WTC11 (cell line): ENCODE data around the gene CYP24A1. TPM values are rescaled to one million over a fixed set of nuclear protein-coding genes. Genes with fewer than 3 reads are reported as not detected.

Source experiments
- ATAC-seq: fragments of 200-7000 bp; cut with Tn5 transposase; 2 replicates; pipeline ENCODE4 v1.10.0; 2021; ENCODE audit warnings: mild to moderate bottlenecking, moderate library complexity
- CTCF ChIA-PET: fragments of 300-600 bp; sonication (Branson Sonifier 250); formaldehyde crosslinking; loops from one replicate; lab custom pipeline; 2021; ENCODE audit warnings: antibody characterized with exemption; lab: Charles Lee
- POLR2A ChIA-PET: fragments of 350-600 bp; sonication (Branson Sonifier 250); formaldehyde crosslinking; loops from one replicate; lab custom pipeline; 2021; ENCODE audit warnings: antibody characterized with exemption; lab: Charles Lee
- DNase-seq: peaks from one replicate; pipeline ENCODE4 v3.0.0; 2021; ENCODE audit warnings: low spot score
- H3K27ac Mint-ChIP-seq: 2 replicates; pipeline ENCODE4 v1.8.0; 2021; ENCODE audit warnings: mixed read lengths
- H3K27me3 Mint-ChIP-seq: 2 replicates; pipeline ENCODE4 v1.8.0; 2021; ENCODE audit warnings: low read depth, mild to moderate bottlenecking, moderate library complexity, mixed read lengths
- H3K36me3 Mint-ChIP-seq: 2 replicates; pipeline ENCODE4 v1.8.0; 2021; ENCODE audit warnings: mixed read lengths
- H3K4me1 Mint-ChIP-seq: 2 replicates; pipeline ENCODE4 v1.8.0; 2022; ENCODE audit warnings: mixed read lengths
- H3K4me3 Mint-ChIP-seq: 2 replicates; pipeline ENCODE4 v1.8.0; 2021; ENCODE audit warnings: mild to moderate bottlenecking, moderate library complexity, mixed read lengths
- H3K9me3 Mint-ChIP-seq: 2 replicates; pipeline ENCODE4 v1.8.0; 2021; ENCODE audit warnings: mixed read lengths
- NFYB ChIP-seq: sonication (generic); formaldehyde crosslinking; conservative IDR thresholded peaks from 2 replicates; pipeline ENCODE4 v1.8.0; 2022; ENCODE audit warnings: low read depth, missing genetic modification reagents
- TCF7 ChIP-seq: sonication (generic); formaldehyde crosslinking; IDR thresholded peaks from 2 replicates; pipeline ENCODE4 v1.8.0; 2022; ENCODE audit warnings: mild to moderate bottlenecking, low read depth, missing genetic modification reagents, moderate library complexity
- TEAD4 ChIP-seq: sonication (generic); formaldehyde crosslinking; IDR thresholded peaks from 2 replicates; pipeline ENCODE4 v1.8.0; 2022; ENCODE audit warnings: mild to moderate bottlenecking, missing genetic modification reagents
- TP53 ChIP-seq: sonication (generic); formaldehyde crosslinking; IDR thresholded peaks from 2 replicates; pipeline ENCODE4 v1.8.1; 2023; ENCODE audit warnings: mild to moderate bottlenecking, missing genetic modification reagents
- ZBTB21 ChIP-seq: sonication (generic); formaldehyde crosslinking; IDR thresholded peaks from 2 replicates; pipeline ENCODE4 v1.8.1; 2023; ENCODE audit warnings: mild to moderate bottlenecking, missing genetic modification reagents, borderline replicate concordance
- ZNF396 ChIP-seq: fragments of 250-450 bp; sonication (Bioruptor Pico); IDR thresholded peaks from 2 replicates; pipeline ENCODE4 v1.8.0; 2021; ENCODE audit warnings: mild to moderate bottlenecking, moderate library complexity, borderline replicate concordance
- ZNF416 ChIP-seq: fragments of 250-450 bp; sonication (Bioruptor Pico); IDR thresholded peaks from 2 replicates; pipeline ENCODE4 v1.9.0; 2021; ENCODE audit warnings: mild to moderate bottlenecking, inconsistent platforms
- total RNA-seq: library from RNA; stranded (reverse); gene quantifications from 3 replicates; pipeline ENCODE4 v1.2.3, GENCODE V29; 2021
- TF ChIP-seq, protein P1 (sequence below): fragments of 200-600 bp; IDR thresholded peaks from 2 replicates; pipeline ENCODE4 v1.8.0; 2022; ENCODE audit warnings: antibody characterized with exemption
- TF ChIP-seq, protein P2 (sequence below): sonication (generic); formaldehyde crosslinking; IDR thresholded peaks from 2 replicates; pipeline ENCODE4 v1.8.1; 2023; ENCODE audit warnings: mild to moderate bottlenecking, missing genetic modification reagents, borderline replicate concordance
- TF ChIP-seq, protein P3 (sequence below): fragments of 250-450 bp; sonication (Bioruptor Pico); IDR thresholded peaks from 2 replicates; pipeline ENCODE4 v1.9.0; 2021; ENCODE audit warnings: mild to moderate bottlenecking, borderline replicate concordance
- TF ChIP-seq, protein P4 (sequence below): fragments of 250-450 bp; sonication (Bioruptor Pico); conservative IDR thresholded peaks from 2 replicates; pipeline ENCODE4 v1.9.0; 2021; ENCODE audit warnings: mild to moderate bottlenecking

The CYP24A1 gene
- total RNA-seq, 1 experiment from 2014 or later = not detected

DNA sequence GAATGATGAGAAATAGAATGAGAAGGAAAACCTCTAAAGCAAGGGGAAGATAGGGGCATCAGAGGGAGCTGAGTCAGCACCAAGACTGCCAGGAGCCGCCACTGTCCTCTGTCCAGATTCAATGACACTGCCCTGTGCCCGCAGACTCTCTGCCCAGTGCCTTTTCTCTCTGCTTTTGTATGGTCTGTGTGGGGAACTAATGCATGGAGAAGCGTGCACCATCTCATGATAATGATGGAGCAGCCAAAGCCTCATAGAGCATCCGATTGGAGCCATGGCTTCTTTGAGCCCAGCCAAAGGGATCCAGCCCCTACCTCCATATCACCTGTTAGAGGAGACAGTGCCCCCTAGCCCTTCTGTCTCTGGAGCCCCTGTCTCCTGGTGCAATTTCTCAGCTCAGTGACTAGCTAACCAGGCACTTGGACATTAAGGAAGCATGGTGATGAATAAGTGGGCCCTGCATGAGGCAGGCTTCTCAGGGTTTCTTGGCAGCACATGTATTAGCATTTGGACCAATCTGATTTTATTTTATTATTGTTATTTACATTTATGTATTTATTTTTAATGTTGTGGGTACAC is 27.6 kb upstream of the CYP24A1 start (continued):
- TF ChIP-seq, protein P1, sequence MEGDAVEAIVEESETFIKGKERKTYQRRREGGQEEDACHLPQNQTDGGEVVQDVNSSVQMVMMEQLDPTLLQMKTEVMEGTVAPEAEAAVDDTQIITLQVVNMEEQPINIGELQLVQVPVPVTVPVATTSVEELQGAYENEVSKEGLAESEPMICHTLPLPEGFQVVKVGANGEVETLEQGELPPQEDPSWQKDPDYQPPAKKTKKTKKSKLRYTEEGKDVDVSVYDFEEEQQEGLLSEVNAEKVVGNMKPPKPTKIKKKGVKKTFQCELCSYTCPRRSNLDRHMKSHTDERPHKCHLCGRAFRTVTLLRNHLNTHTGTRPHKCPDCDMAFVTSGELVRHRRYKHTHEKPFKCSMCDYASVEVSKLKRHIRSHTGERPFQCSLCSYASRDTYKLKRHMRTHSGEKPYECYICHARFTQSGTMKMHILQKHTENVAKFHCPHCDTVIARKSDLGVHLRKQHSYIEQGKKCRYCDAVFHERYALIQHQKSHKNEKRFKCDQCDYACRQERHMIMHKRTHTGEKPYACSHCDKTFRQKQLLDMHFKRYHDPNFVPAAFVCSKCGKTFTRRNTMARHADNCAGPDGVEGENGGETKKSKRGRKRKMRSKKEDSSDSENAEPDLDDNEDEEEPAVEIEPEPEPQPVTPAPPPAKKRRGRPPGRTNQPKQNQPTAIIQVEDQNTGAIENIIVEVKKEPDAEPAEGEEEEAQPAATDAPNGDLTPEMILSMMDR = no peak
- no peak for TF ChIP-seq TEAD4 (CRISPR knock-in tag)
- no peak for TF ChIP-seq ZNF416
- no peak for TF ChIP-seq TP53
- TF ChIP-seq, protein P2, sequence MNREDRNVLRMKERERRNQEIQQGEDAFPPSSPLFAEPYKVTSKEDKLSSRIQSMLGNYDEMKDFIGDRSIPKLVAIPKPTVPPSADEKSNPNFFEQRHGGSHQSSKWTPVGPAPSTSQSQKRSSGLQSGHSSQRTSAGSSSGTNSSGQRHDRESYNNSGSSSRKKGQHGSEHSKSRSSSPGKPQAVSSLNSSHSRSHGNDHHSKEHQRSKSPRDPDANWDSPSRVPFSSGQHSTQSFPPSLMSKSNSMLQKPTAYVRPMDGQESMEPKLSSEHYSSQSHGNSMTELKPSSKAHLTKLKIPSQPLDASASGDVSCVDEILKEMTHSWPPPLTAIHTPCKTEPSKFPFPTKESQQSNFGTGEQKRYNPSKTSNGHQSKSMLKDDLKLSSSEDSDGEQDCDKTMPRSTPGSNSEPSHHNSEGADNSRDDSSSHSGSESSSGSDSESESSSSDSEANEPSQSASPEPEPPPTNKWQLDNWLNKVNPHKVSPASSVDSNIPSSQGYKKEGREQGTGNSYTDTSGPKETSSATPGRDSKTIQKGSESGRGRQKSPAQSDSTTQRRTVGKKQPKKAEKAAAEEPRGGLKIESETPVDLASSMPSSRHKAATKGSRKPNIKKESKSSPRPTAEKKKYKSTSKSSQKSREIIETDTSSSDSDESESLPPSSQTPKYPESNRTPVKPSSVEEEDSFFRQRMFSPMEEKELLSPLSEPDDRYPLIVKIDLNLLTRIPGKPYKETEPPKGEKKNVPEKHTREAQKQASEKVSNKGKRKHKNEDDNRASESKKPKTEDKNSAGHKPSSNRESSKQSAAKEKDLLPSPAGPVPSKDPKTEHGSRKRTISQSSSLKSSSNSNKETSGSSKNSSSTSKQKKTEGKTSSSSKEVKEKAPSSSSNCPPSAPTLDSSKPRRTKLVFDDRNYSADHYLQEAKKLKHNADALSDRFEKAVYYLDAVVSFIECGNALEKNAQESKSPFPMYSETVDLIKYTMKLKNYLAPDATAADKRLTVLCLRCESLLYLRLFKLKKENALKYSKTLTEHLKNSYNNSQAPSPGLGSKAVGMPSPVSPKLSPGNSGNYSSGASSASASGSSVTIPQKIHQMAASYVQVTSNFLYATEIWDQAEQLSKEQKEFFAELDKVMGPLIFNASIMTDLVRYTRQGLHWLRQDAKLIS (CRISPR knock-in tag) = no peak
- no peak for TF ChIP-seq NFYB

DNA sequence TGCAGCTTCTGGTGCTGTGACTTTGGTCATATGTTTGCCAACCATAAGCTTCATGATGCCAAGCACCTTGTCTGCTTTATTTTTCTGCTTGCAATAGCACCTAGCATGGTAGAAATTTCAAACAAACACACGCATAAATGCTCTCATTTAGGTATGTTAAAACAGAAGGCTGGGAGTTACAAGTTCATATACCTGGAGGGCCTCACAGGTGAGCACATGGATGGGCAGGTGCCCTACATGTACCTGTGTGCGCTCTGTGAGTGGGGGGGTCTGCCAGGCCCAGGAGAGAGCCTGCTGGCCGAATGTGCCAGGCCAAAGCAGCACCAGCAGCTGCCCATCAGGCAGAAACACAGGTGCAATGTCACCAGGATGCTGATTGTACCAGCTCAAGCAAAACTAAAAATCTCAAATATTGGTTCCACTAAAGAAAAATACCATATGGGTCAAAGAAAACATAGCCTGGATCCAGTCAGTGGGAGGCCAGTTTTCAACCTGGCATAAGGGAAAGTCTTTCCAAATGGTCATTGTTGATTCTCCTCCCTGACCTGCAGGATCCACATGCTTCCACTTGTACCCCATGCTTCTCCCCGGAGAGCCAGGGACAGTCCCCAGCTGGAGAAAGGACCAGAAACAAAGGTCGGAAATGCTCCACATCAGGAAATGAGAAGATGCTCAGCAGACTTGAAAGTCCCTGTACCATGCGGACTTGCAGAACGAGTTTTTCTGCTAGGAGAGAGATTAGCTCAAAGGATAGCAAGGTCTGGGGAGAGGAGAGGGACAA is 26.9 kb upstream of the CYP24A1 start:
- Mint-ChIP-seq H3K36me3 (no peaks in the 10 kb centered on the region), H3K4me3 (no peak overlapping the region), H3K9me3 (no peaks in the 10 kb centered on the region), H3K27ac (no peak overlapping the region), H3K4me1 (peaks cover 19% of the 10 kb centered on the region), H3K27me3 (no peaks in the 10 kb centered on the region)
- POLR2A ChIA-PET = no interaction called here
- no peak; the same call in 1 of the 2 replicates for ATAC-seq
- CTCF ChIA-PET = interaction anchor here (0.8 to 3.8 kb wide), 17 partner anchors 14 to 448 kb away, joined by 3 to 38 read pairs (median 5); no protein-coding TSS in a partner anchor
- no peak for TF ChIP-seq TCF7 (CRISPR knock-in tag)
- TF ChIP-seq, protein P3, sequence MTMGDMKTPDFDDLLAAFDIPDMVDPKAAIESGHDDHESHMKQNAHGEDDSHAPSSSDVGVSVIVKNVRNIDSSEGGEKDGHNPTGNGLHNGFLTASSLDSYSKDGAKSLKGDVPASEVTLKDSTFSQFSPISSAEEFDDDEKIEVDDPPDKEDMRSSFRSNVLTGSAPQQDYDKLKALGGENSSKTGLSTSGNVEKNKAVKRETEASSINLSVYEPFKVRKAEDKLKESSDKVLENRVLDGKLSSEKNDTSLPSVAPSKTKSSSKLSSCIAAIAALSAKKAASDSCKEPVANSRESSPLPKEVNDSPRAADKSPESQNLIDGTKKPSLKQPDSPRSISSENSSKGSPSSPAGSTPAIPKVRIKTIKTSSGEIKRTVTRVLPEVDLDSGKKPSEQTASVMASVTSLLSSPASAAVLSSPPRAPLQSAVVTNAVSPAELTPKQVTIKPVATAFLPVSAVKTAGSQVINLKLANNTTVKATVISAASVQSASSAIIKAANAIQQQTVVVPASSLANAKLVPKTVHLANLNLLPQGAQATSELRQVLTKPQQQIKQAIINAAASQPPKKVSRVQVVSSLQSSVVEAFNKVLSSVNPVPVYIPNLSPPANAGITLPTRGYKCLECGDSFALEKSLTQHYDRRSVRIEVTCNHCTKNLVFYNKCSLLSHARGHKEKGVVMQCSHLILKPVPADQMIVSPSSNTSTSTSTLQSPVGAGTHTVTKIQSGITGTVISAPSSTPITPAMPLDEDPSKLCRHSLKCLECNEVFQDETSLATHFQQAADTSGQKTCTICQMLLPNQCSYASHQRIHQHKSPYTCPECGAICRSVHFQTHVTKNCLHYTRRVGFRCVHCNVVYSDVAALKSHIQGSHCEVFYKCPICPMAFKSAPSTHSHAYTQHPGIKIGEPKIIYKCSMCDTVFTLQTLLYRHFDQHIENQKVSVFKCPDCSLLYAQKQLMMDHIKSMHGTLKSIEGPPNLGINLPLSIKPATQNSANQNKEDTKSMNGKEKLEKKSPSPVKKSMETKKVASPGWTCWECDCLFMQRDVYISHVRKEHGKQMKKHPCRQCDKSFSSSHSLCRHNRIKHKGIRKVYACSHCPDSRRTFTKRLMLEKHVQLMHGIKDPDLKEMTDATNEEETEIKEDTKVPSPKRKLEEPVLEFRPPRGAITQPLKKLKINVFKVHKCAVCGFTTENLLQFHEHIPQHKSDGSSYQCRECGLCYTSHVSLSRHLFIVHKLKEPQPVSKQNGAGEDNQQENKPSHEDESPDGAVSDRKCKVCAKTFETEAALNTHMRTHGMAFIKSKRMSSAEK = no peak
- no peak for TF ChIP-seq ZBTB21 (CRISPR knock-in tag)
- TF ChIP-seq ZNF396 (CRISPR knock-in tag) = no peak
- no peak for TF ChIP-seq TP53
- TF ChIP-seq, protein P4, sequence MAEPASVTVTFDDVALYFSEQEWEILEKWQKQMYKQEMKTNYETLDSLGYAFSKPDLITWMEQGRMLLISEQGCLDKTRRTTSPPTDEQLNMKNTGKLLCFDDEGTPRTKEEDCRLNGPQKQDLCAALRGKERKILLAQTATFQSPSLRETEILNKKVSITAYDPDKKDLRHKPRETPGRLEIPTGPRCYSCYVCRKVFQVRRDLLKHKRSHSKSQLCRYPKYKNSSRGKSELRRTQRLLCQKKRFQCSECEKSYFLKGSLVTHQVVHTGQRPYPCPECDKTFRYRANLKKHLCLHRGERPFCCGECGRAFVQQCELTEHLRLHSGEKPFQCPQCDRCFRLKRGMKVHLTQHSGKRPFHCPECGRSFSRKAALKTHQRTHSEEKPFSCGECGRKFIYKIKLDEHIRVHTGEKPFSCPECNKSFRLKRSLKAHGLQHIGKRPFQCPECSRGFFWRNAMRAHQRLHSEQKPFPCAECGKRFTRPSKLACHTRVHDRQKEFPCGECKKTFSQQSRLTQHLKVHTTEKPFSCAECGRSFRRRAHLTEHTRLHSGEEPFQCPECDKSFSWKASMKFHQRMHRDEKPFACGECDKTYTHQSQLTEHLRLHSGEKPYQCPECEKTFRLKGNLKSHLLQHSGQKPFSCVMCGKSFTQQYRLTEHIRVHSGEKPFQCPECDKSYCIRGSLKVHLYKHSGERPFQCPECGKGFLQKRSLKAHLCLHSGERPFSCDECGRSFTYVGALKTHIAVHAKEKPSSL (CRISPR knock-in tag) = no peak
- TF ChIP-seq, all 79 proteins: peak for 0
- no peak for DNase-seq
